VCaP (cell line): ENCODE data around the gene CASKIN1.
"Not testable (repeated sequence)": the region's sequence is repeated elsewhere in the genome, so short reads cannot be mapped to it uniquely, and the experiment has no call there.

ENCODE experiments used
- H3K27ac ChIP-seq: fragments of 450-650 bp; 2 replicates; pipeline ENCODE4 v1.5.1; 2017
- CTCF ChIP-seq: fragments of 450-650 bp; conservative IDR thresholded peaks from 2 replicates; pipeline ENCODE4 v1.5.1; 2017; ENCODE audit warnings: mild to moderate bottlenecking, moderate library complexity

Gene CASKIN1

GRCh38 chr16:2196162-2196980 is at the start of gene CASKIN1:
CASKIN1 (minus strand) TSS chr16:2196605; CDS start chr16:2196432, 173 bp downstream.
- TF ChIP-seq CTCF: no peak
- H3K27ac ChIP-seq: peak within 1 kb of the TSS; percentile 64

GRCh38 chr16:2244926-2245795 is 48.8 kb upstream of the CASKIN1 start:
- TF ChIP-seq CTCF: no peak

GRCh38 chr16:2244301-2244700 is 47.9 kb upstream of the CASKIN1 start:
- H3K27ac ChIP-seq: no peak overlapping the region
- TF ChIP-seq CTCF: no peak

More at GRCh38 chr16:2244926-2245795, 48.8 kb upstream of the CASKIN1 start:
- H3K27ac ChIP-seq: no peak overlapping the region

- TF ChIP-seq CTCF: no peak
- H3K27ac ChIP-seq: no peak overlapping the region
Observed at GRCh38 chr16:2243781-2244180, 47.4 kb upstream of the CASKIN1 start.

GRCh38 chr16:2243031-2243528 is 46.7 kb upstream of the CASKIN1 start:
- no peak for TF ChIP-seq CTCF
- no peak overlapping the region for H3K27ac ChIP-seq

GRCh38 chr16:2242598-2242997 is 46.2 kb upstream of the CASKIN1 start:
- TF ChIP-seq CTCF: no peak
- no peak overlapping the region for H3K27ac ChIP-seq

- not testable (repeated sequence) for H3K27ac ChIP-seq
Observed at GRCh38 chr16:2240331-2240730, 43.9 kb upstream of the CASKIN1 start.
